Thyroid gland (tissue), 4 donors: ENCODE data around the gene FOXN3. TPM values are rescaled to one million over a fixed set of nuclear protein-coding genes. Genes with fewer than 3 reads are reported as not detected.

Experiments used
- DNase-seq, 2 donors: peaks; one replicate each; pipeline ENCODE4 v3.0.0-alpha.2; 2019
- H3K27ac ChIP-seq, 3 donors: fragments of 200-600 bp; sonication (generic); 1 replicate in 2 of 3; 2 replicates in 1 of 3; pipeline ENCODE4 v1.5.1; 2016 to 2019; ENCODE audit warnings: mild to moderate bottlenecking in 1 of 3, moderate library complexity in 1 of 3
- H3K27me3 ChIP-seq: fragments of 200-600 bp; sonication (generic); one replicate; pipeline ENCODE4 v1.5.1; 2019
- H3K36me3 ChIP-seq, 2 donors: fragments of 200-600 bp; sonication (generic); one replicate each; pipeline ENCODE4 v1.5.1; 2016 to 2019
- H3K4me1 ChIP-seq, 2 donors: fragments of 200-600 bp; sonication (generic); one replicate each; pipeline ENCODE4 v1.5.1; 2017 to 2019
- H3K4me3 ChIP-seq, 3 donors: fragments of 200-600 bp; sonication (generic); replicated peaks in 1 of 3; 1 replicate in 2 of 3; 2 replicates in 1 of 3; pipeline ENCODE4 v1.5.1; 2016; ENCODE audit warnings: mild to moderate bottlenecking in 1 of 3
- H3K9me3 ChIP-seq: fragments of 200-600 bp; sonication (generic); one replicate; pipeline ENCODE4 v1.5.1; 2017
- POLR2A ChIP-seq, 2 donors: fragments of 450-650 bp; IDR thresholded peaks; one replicate each; pipeline ENCODE4 v1.6.1; 2017; ENCODE audit warnings: antibody characterized with exemption in 2 of 2, mild to moderate bottlenecking in 2 of 2, moderate library complexity in 1 of 2
- WGBS, 2 donors: methylation state at CpG; one replicate each; pipeline ENCODE4 v1.1.5; 2017; 5-methylcytosine and 5-hydroxymethylcytosine counted together
- intact Hi-C: fragments of 100-400 bp; cut with DNase I; formaldehyde crosslinking; loops from one replicate; pipeline ENCODE4 v1.15.1; 2023
- total RNA-seq, 4 donors: library from RNA; depleted of rRNA; stranded (reverse); fragments of >200 nt; gene quantifications; one replicate each; pipeline ENCODE4 v1.2.3, GENCODE V29; 2016
- TF ChIP-seq, protein P1 (sequence below), 6 experiments: fragments of 200-600 bp in 3 of 6; fragments of 450-650 bp in 3 of 6; sonication (generic) in 3 of 6; IDR thresholded peaks; one replicate each; pipeline ENCODE4 v1.5.1; 2016 to 2019; ENCODE audit warnings: antibody characterized with exemption in 6 of 6, mild to moderate bottlenecking in 2 of 6, inconsistent platforms in 1 of 6, moderate library complexity in 1 of 6

The FOXN3 gene
- total RNA-seq, 4 donors from 2014 or later = 38.7 to 70.1 (median 43.1) TPM

DNA sequence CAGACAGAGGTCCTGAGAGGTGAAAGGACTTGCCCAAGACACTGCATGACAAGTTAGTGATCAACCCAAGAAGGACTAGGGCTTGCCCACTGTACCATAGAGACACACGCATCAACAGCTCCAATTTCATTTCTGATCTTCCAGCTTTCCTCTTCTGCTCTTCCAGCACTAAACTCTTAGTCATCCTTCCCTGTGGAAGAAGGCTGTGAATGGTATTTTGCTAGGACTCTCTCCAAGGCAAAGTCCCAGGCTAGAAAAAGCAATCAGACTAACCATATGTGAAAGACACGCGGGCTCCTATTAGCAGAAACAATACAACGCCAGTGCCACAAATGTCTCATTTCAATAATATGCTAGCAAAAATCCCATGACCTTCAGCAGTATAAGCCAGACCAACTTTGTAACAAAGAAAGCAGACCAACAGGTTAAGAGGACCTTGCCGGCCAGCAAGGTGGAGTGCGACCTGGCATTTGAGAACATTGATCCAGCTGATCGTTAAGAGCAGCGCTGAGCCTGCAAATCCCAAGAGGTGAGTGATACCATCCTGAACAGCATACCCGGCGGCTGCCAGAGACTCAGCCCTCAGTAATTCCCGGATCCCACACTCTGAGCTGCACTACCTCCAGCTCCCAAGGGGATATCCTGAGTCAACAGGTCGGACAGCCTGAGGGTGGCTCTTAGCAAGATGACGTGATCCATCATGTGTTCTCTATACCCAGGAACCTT, 132.5 kb downstream of the FOXN3 start:
- intact Hi-C loops = no loop called here
- Histone ChIP-seq H3K4me1 (no peaks in the 10 kb centered on the region), H3K4me3 (no peak overlapping the region), H3K9me3 (no peaks in the 10 kb centered on the region), H3K27me3 (no peaks in the 10 kb centered on the region), H3K36me3 (no peaks in the 10 kb centered on the region), H3K27ac (no peak overlapping the region)
- no peak for DNase-seq
- 72 to 86% methylated on average over 13 of the region's 13 CpGs for WGBS, 2 donors
- no peak for TF ChIP-seq POLR2A (IDR thresholded peaks at IDR 0.05)
- TF ChIP-seq, protein P1, sequence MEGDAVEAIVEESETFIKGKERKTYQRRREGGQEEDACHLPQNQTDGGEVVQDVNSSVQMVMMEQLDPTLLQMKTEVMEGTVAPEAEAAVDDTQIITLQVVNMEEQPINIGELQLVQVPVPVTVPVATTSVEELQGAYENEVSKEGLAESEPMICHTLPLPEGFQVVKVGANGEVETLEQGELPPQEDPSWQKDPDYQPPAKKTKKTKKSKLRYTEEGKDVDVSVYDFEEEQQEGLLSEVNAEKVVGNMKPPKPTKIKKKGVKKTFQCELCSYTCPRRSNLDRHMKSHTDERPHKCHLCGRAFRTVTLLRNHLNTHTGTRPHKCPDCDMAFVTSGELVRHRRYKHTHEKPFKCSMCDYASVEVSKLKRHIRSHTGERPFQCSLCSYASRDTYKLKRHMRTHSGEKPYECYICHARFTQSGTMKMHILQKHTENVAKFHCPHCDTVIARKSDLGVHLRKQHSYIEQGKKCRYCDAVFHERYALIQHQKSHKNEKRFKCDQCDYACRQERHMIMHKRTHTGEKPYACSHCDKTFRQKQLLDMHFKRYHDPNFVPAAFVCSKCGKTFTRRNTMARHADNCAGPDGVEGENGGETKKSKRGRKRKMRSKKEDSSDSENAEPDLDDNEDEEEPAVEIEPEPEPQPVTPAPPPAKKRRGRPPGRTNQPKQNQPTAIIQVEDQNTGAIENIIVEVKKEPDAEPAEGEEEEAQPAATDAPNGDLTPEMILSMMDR (IDR thresholded peaks at IDR 0.05) = no peak

DNA sequence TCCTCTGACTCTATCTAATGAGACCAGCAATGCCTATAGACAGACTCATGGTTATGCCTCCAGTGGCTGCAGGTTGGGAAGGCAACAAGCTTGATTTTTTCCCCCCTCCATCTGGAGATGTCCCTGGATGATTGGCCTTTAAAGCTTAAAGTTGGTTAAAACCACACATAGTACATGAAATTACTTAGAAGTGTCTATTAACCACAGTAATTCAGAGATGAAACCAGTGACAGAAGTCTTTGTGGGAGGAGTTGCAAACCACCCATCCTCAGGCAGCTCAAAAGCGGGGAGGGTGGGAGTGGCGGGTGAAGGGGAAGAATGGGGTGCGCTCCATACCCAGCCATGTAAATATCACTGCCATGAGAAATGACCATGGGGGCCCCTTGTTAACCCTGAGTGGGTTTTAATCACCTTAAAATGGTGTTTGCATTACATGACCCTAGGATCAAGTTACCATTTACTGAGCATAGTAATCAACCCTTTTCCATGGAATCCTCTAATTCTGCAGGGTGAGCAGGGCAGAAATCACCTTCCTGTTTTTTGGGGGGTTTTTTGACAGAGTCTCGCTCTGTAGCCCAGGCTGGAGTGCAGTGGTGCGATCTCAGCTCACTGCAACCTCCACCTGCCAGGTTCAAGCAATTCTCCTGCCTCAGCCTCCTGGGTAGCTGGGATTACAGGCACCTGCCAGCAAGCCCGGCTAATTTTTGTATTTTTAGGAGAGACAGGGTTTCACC, 133.5 kb downstream of the FOXN3 start:
- H3K27ac ChIP-seq = no peak overlapping the region
- H3K4me3 ChIP-seq = no peak overlapping the region
- H3K27me3 ChIP-seq = no peaks in the 10 kb centered on the region
- 98% methylated on average over 5 to 6 of the region's 6 CpGs for WGBS, 2 donors
- no peak for TF ChIP-seq POLR2A (IDR thresholded peaks at IDR 0.05)
- TF ChIP-seq, protein P1 (IDR thresholded peaks at IDR 0.05) = no peak
- DNase-seq = no peak
- H3K36me3 ChIP-seq = no peaks in the 10 kb centered on the region
- intact Hi-C loops = no loop called here
- H3K9me3 ChIP-seq = no peaks in the 10 kb centered on the region
- H3K4me1 ChIP-seq = no peaks in the 10 kb centered on the region

DNA sequence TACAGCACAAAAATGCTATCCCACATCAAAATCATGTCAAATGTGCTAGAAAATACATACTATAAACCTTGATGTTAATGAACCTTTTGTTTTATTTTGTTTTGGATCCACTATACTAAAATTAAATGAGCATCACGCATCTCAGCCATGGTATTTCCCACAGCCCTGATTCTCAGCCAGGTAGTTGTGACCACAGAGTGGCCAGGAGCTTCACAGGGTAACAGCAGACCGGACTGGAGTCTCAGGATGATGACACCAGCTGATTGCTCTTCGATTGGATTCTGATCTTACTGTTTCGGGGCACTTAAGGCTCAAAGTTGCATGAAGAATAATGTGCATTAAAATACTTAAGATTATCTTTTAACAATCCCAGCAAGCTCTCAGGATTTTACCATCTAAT, 134.8 kb downstream of the FOXN3 start:
- H3K4me1 ChIP-seq = no peaks in the 10 kb centered on the region
- H3K36me3 ChIP-seq = no peaks in the 10 kb centered on the region
- WGBS, 2 donors = 94 to 95% methylated on average over 4 of the region's 4 CpGs
- no peak overlapping the region for H3K4me3 ChIP-seq
- H3K9me3 ChIP-seq = no peaks in the 10 kb centered on the region
- no peak for DNase-seq
- intact Hi-C loops = no loop called here
- no peaks in the 10 kb centered on the region for H3K27me3 ChIP-seq
- TF ChIP-seq, protein P1 (IDR thresholded peaks at IDR 0.05) = no peak
- TF ChIP-seq POLR2A (IDR thresholded peaks at IDR 0.05) = no peak
- no peak overlapping the region for H3K27ac ChIP-seq

DNA sequence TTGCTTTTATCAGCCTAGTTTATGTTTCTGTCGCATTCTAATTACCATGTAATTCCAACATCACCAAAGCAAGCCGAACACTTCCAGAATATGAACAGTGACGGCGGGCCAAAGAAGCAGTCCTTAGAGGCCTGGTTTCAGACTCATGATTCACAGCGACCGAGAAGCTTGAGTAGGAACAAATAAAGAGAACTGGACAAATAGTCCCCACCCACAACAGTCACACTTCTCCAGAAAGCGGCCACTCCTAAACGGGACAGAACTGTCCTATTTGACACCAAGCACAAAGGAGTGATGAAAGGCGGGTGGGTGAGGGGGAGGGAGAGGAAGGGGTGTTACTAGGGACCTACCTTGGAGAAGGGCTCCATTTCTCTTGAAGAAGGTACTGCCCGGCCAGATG, 136.4 kb downstream of the FOXN3 start:
- WGBS, 2 donors = 89 to 93% methylated on average over 10 of the region's 10 CpGs
- Histone ChIP-seq H3K4me3 (no peak overlapping the region), H3K27me3 (no peaks in the 10 kb centered on the region), H3K9me3 (no peaks in the 10 kb centered on the region), H3K27ac (no peak overlapping the region), H3K4me1 (no peaks in the 10 kb centered on the region), H3K36me3 (no peaks in the 10 kb centered on the region)
- intact Hi-C loops = no loop called here
- TF ChIP-seq, protein P1 (IDR thresholded peaks at IDR 0.05) = no peak
- TF ChIP-seq POLR2A (IDR thresholded peaks at IDR 0.05) = no peak
- no peak for DNase-seq

DNA sequence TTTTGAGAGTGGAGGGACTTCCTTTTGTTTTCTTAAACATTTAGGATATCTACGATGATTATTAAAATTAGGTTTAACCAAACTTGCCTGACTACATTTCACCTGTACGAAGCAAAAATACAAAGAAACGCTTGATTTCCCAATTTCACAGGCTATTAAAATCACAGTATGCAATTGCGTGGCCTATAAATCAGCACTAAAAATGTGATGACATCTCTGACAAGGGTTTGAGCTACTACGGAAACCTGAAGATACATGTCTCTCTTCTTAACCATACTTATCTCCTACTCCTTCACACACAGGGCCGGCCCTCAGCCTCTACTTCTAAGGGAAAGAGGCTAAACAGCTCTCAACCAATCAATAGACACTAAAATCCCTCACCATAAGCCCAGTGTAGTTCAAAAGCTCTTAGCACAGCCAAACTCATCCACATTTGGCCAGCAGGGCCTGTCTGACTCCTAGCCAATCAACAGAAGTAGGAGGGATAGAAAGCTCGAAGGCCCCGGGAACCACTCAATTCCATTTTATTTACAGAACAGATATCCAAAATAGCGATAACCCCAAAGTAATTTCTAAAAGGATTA, 137.3 kb downstream of the FOXN3 start:
- no peaks in the 10 kb centered on the region for H3K27me3 ChIP-seq
- no peak overlapping the region for H3K4me3 ChIP-seq
- TF ChIP-seq POLR2A (IDR thresholded peaks at IDR 0.05) = no peak
- TF ChIP-seq, protein P1 (IDR thresholded peaks at IDR 0.05) = no peak
- no peaks in the 10 kb centered on the region for H3K36me3 ChIP-seq
- WGBS, 2 donors = 92 to 95% methylated on average over 9 of the region's 9 CpGs
- H3K9me3 ChIP-seq = no peaks in the 10 kb centered on the region
- DNase-seq = no peak
- H3K4me1 ChIP-seq = peaks cover 0 to 6% of the 10 kb centered on the region in 2 donors
- no peak overlapping the region for H3K27ac ChIP-seq
- intact Hi-C loops = no loop called here
